ENCODE results near the gene SCAMP5. TPM values are rescaled to one million over a fixed set of nuclear protein-coding genes. Genes with fewer than 3 reads are reported as not detected.

The SCAMP5 gene
- total RNA-seq, 1 experiment from 2014 or later = 11.8 TPM

- H3K4me3 Mint-ChIP-seq (ENCODE audit: unreplicated experiment) = no peak overlapping the region
These were observed 35.8 kb upstream of the SCAMP5 start for GRCh38 chr15:74959586-74959939.

GRCh38 chr15:74960286-74960685 lies 35.1 kb upstream of the SCAMP5 start:
- no peak overlapping the region for H3K27ac Mint-ChIP-seq (ENCODE audit: unreplicated experiment)
- no peaks in the 10 kb centered on the region for H3K9me3 Mint-ChIP-seq (ENCODE audit: unreplicated experiment)
- Histone ChIP-seq H3K4me1 (no peaks in the 10 kb centered on the region; the same call in 1 of the 2 replicates), H3K9me3 (no peaks in the 10 kb centered on the region), H3K36me3 (ENCODE audit: control insufficient read depth, insufficient read depth, low read length) (no peaks in the 10 kb centered on the region), H3K27me3 (replicated peaks; ENCODE audit: control insufficient read depth, insufficient read depth, low read length) (no peaks in the 10 kb centered on the region), H3K4me3 (ENCODE audit: low read depth, low read length) (no peak overlapping the region)
- H3K4me3 Mint-ChIP-seq (ENCODE audit: unreplicated experiment) = no peak overlapping the region
- no peaks in the 10 kb centered on the region for H3K4me1 Mint-ChIP-seq (ENCODE audit: low read depth, unreplicated experiment)
- DNase-seq = no peak
- intact Hi-C loops (cut with micrococcal nuclease; ENCODE audit: unreplicated experiment) = no loop called here
- ChIA-PET POLR2A (no interaction called here), CTCF (interaction anchor here (0.5 to 0.7 kb wide), 2 partner anchors 27 to 160 kb away, joined by 3 read pairs; no protein-coding TSS in a partner anchor)
- TF ChIP-seq CTCF (IDR thresholded peaks at IDR 0.05; ENCODE audit: insufficient read depth in 1 of 2, low read depth in 1 of 2, low read length in 1 of 2, severe bottlenecking in 1 of 2, unreplicated experiment in 1 of 2) = no peak
- H3K27me3 Mint-ChIP-seq (ENCODE audit: insufficient read depth, unreplicated experiment) = no peaks in the 10 kb centered on the region
- peaks cover 10% of the 10 kb centered on the region for H3K36me3 Mint-ChIP-seq (ENCODE audit: insufficient read depth, unreplicated experiment)
- BruUV-seq (replicated peaks) = no TSS peak

More at GRCh38 chr15:74959586-74959939, 35.8 kb upstream of the SCAMP5 start:
- H3K36me3 ChIP-seq (ENCODE audit: control insufficient read depth, insufficient read depth, low read length) = no peaks in the 10 kb centered on the region
- Mint-ChIP-seq H3K9me3 (ENCODE audit: unreplicated experiment) (no peaks in the 10 kb centered on the region), H3K27ac (ENCODE audit: unreplicated experiment) (no peak overlapping the region), H3K4me1 (ENCODE audit: low read depth, unreplicated experiment) (no peaks in the 10 kb centered on the region), H3K36me3 (ENCODE audit: insufficient read depth, unreplicated experiment) (peaks cover 16% of the 10 kb centered on the region), H3K27me3 (ENCODE audit: insufficient read depth, unreplicated experiment) (no peaks in the 10 kb centered on the region)
- POLR2A ChIA-PET = no interaction called here
- H3K27me3 ChIP-seq (replicated peaks; ENCODE audit: control insufficient read depth, insufficient read depth, low read length) = no peaks in the 10 kb centered on the region
- DNase-seq = no peak
- no TSS peak for BruUV-seq (replicated peaks)
- TF ChIP-seq CTCF (IDR thresholded peaks at IDR 0.05; ENCODE audit: insufficient read depth in 1 of 2, low read depth in 1 of 2, low read length in 1 of 2, severe bottlenecking in 1 of 2, unreplicated experiment in 1 of 2) = no peak
- H3K9me3 ChIP-seq = no peaks in the 10 kb centered on the region
- CTCF ChIA-PET = interaction anchor here (0.5 kb wide), 1 partner anchor 159 kb away, joined by 3 read pairs; no protein-coding TSS in a partner anchor
- no peak overlapping the region for H3K4me3 ChIP-seq (ENCODE audit: low read depth, low read length)
- H3K4me1 ChIP-seq = peaks cover 5% of the 10 kb centered on the region
- intact Hi-C loops (cut with micrococcal nuclease; ENCODE audit: unreplicated experiment) = loop anchor here (5.0 kb wide), 1 partner anchor 243 kb away; the partner anchor contains the start of gene C15orf39

GRCh38 chr15:74960995-74961588 lies 34.3 kb upstream of the SCAMP5 start:
- no peak overlapping the region for H3K27ac Mint-ChIP-seq (ENCODE audit: unreplicated experiment)
- no TSS peak for BruUV-seq (replicated peaks)
- H3K27me3 Mint-ChIP-seq (ENCODE audit: insufficient read depth, unreplicated experiment) = no peaks in the 10 kb centered on the region
- Histone ChIP-seq H3K4me3 (ENCODE audit: low read depth, low read length) (no peak overlapping the region), H3K27me3 (replicated peaks; ENCODE audit: control insufficient read depth, insufficient read depth, low read length) (no peaks in the 10 kb centered on the region), H3K9me3 (no peaks in the 10 kb centered on the region), H3K36me3 (ENCODE audit: control insufficient read depth, insufficient read depth, low read length) (no peaks in the 10 kb centered on the region), H3K4me1 (no peaks in the 10 kb centered on the region; the same call in 1 of the 2 replicates)
- ChIA-PET POLR2A (no interaction called here), CTCF (interaction anchor here (0.7 kb wide), 1 partner anchor 27 kb away, joined by 3 read pairs; no protein-coding TSS in a partner anchor)
- no peak for TF ChIP-seq CTCF (IDR thresholded peaks at IDR 0.05; ENCODE audit: insufficient read depth in 1 of 2, low read depth in 1 of 2, low read length in 1 of 2, severe bottlenecking in 1 of 2, unreplicated experiment in 1 of 2)
- peaks cover 2% of the 10 kb centered on the region for H3K36me3 Mint-ChIP-seq (ENCODE audit: insufficient read depth, unreplicated experiment)
- H3K9me3 Mint-ChIP-seq (ENCODE audit: unreplicated experiment) = no peaks in the 10 kb centered on the region
- intact Hi-C loops (cut with micrococcal nuclease; ENCODE audit: unreplicated experiment) = no loop called here
- H3K4me3 Mint-ChIP-seq (ENCODE audit: unreplicated experiment) = no peak overlapping the region
- no peaks in the 10 kb centered on the region for H3K4me1 Mint-ChIP-seq (ENCODE audit: low read depth, unreplicated experiment)
- DNase-seq = no peak
